HCT116 (cell line): ENCODE data around the gene U2AF2. TPM values are rescaled to one million over a fixed set of nuclear protein-coding genes. Genes with fewer than 3 reads are reported as not detected.

Experiments used
- ATAC-seq: fragments of 200-7000 bp; cut with Tn5 transposase; 2 replicates; pipeline ENCODE4 v1.9.1; 2020; ENCODE audit warnings: mild to moderate bottlenecking, moderate library complexity
- BruUV-seq: library from RNA; stranded (reverse); fragments of 400-500 nt; replicated peaks from 2 replicates; lab custom pipeline; 2021; lab: Mats Ljungman, UMichigan
- CTCF ChIA-PET: fragments of 300-600 bp; sonication (Branson Sonifier 250); formaldehyde crosslinking; loops from one replicate; lab custom pipeline; 2021; ENCODE audit warnings: antibody characterized with exemption; lab: Charles Lee
- POLR2A ChIA-PET: fragments of 300-600, 350-600 bp; sonication (Branson Sonifier 250); formaldehyde crosslinking; loops from one replicate; lab custom pipeline; 2021; ENCODE audit warnings: antibody characterized with exemption; lab: Charles Lee
- RAD21 ChIA-PET, 2 experiments: fragments of 300-600 bp; sonication (Branson Sonifier 250); formaldehyde crosslinking; loops; one replicate each; lab custom pipeline; 2023; ENCODE audit warnings: low total read pairs in 2 of 2; ENCODE audit not compliant: uncharacterized antibody in 2 of 2, unreplicated experiment in 2 of 2, low non-redundant PET in 1 of 2; lab: Charles Lee
- DNase-seq: peaks from one replicate; pipeline ENCODE4 v3.0.0-alpha.2; 2010; ENCODE audit warnings: low read depth, low spot score
- H2AFZ ChIP-seq: fragments of 200-600 bp; shearing (Covaris generic), sonication (generic); 2 replicates; pipeline ENCODE4 v1.6.1; 2017; ENCODE audit warnings: low read depth, mixed run types, mixed read lengths, antibody characterized with exemption, low read length; ENCODE audit not compliant: poor library complexity, severe bottlenecking
- H3K27ac ChIP-seq: 2 replicates; pipeline ENCODE4 v1.5.1; 2012; ENCODE audit warnings: low read depth, low read length
- H3K27me3 ChIP-seq: fragments of 200-600 bp; sonication (generic); 2 replicates; pipeline ENCODE4 v1.6.1; 2016; ENCODE audit warnings: mixed run types, low read length, mixed read lengths; ENCODE audit not compliant: insufficient read depth
- H3K36me3 ChIP-seq, 2 experiments: fragments of 200-500 bp in 1 of 2; fragments of 200-600 bp in 1 of 2; sonication (Bioruptor generic) in 1 of 2; sonication (generic) in 1 of 2; 2 replicates each; pipeline versions ENCODE4 v1.5.1 to v1.6.1; 2014 to 2016; ENCODE audit warnings: low read length in 2 of 2, inconsistent platforms in 1 of 2, mixed read lengths in 1 of 2, mixed run types in 1 of 2; ENCODE audit not compliant: insufficient read depth in 2 of 2, control insufficient read depth in 1 of 2
- H3K4me1 ChIP-seq, 2 experiments: fragments of 200-600 bp in 1 of 2; sonication (generic) in 1 of 2; 2 replicates each; pipeline versions ENCODE4 v1.5.1 to v1.6.1; 2012 to 2017; ENCODE audit warnings: low read length in 2 of 2, inconsistent platforms in 1 of 2, mild to moderate bottlenecking in 1 of 2, mixed read lengths in 1 of 2, mixed run types in 1 of 2, moderate library complexity in 1 of 2; ENCODE audit not compliant: insufficient read depth in 2 of 2, control insufficient read depth in 1 of 2
- H3K4me2 ChIP-seq: fragments of 200-600 bp; sonication (generic); 2 replicates; pipeline ENCODE4 v1.6.1; 2017; ENCODE audit warnings: mixed run types, low read length, mixed read lengths
- H3K4me3 ChIP-seq, 2 experiments: fragments of 200-600 bp in 1 of 2; sonication (generic) in 1 of 2; replicated peaks in 1 of 2; 2 replicates each; pipeline ENCODE4 v1.5.1; 2011 to 2016; ENCODE audit warnings: low read length in 2 of 2, control low read depth in 1 of 2, low read depth in 1 of 2, mild to moderate bottlenecking in 1 of 2, mixed read lengths in 1 of 2, mixed run types in 1 of 2
- H3K79me2 ChIP-seq: fragments of 200-600 bp; sonication (generic); 2 replicates; pipeline ENCODE4 v1.6.1; 2017; ENCODE audit warnings: mild to moderate bottlenecking, mixed run types, low read length, moderate library complexity, mixed read lengths; ENCODE audit not compliant: insufficient read depth
- H3K9ac ChIP-seq: fragments of 200-600 bp; sonication (generic); 2 replicates; pipeline ENCODE4 v1.6.1; 2016; ENCODE audit warnings: low read length, mixed read lengths
- H3K9me2 ChIP-seq: fragments of 200-600 bp; sonication (generic), shearing (Covaris generic); 2 replicates; pipeline ENCODE4 v1.6.1; 2017; ENCODE audit warnings: mixed run types, mild to moderate bottlenecking, moderate library complexity; ENCODE audit not compliant: insufficient read depth
- H3K9me3 ChIP-seq, 2 experiments: fragments of 200-500 bp in 1 of 2; fragments of 200-600 bp in 1 of 2; sonication (Bioruptor generic) in 1 of 2; sonication (generic) in 1 of 2; 2 replicates each; pipeline ENCODE4 v1.6.1; 2014 to 2017; ENCODE audit warnings: low read length in 2 of 2, mixed read lengths in 2 of 2, inconsistent platforms in 1 of 2, low read depth in 1 of 2, mild to moderate bottlenecking in 1 of 2, mixed run types in 1 of 2, moderate library complexity in 1 of 2; ENCODE audit not compliant: control insufficient read depth in 1 of 2, insufficient read depth in 1 of 2
- H4K20me1 ChIP-seq: fragments of 200-600 bp; sonication (generic), shearing (Covaris generic); 2 replicates; pipeline ENCODE4 v1.6.1; 2017; ENCODE audit warnings: mixed run types, mild to moderate bottlenecking, moderate library complexity; ENCODE audit not compliant: insufficient read depth
- JUND ChIP-seq: IDR thresholded peaks from 2 replicates; pipeline ENCODE4 v1.6.1; 2012
- POLR2A ChIP-seq: IDR thresholded peaks from 2 replicates; pipeline ENCODE4 v1.7.0; 2011; ENCODE audit warnings: borderline replicate concordance; ENCODE audit not compliant: insufficient read depth, insufficient read length; ENCODE audit errors: extremely low read depth
- intact Hi-C: fragments of 100-400 bp; cut with micrococcal nuclease; formaldehyde crosslinking; loops from 2 replicates; pipeline ENCODE4 v1.10.0; 2022
- total RNA-seq: library from RNA; stranded (reverse); gene quantifications from one replicate; pipeline ENCODE4 v1.2.1, GENCODE V29; 2021; ENCODE audit not compliant: unreplicated experiment
- TF ChIP-seq, protein P1 (sequence below): IDR thresholded peaks from 2 replicates; pipeline ENCODE4 v1.6.1; 2011; ENCODE audit warnings: mild to moderate bottlenecking, low read length, moderate library complexity; ENCODE audit not compliant: insufficient replicate concordance; ENCODE audit errors: extremely low read depth

The U2AF2 gene
- total RNA-seq, 1 experiment from 2014 or later = 259 TPM

DNA sequence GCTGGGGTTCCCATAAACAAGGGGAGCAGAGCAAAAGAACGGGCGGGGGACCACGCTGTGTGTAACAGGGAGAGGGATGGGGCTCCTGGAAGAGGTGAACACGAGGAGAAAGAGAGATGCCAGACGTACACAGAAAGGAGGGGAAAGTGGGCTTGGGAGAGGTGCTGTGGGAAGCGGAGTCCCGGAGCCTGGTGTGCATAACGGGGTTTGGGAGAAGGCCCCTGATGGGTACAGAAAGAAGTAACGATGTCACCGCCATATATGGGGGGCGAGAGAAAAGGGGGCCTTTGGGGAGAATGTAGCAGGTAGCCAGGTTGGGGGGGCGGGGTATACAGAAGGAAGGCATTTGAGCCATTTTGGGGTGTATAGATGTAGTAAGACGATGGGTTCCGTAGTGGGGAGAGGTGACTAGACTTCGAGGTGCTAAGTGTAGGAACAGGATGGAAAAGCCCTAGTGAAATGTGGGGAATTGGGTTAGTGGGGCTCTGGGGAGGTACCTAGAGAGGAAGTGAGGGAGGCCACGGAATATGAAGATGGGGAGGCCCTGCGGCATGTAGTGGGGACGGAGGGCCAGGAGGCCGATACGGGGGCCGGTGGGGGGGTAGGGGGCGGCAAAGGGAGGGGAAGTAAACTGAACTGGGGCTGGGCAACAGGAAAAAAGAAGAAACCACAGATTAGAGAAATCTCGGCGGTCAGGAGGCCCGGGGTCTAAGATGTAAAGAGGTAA is 13.2 kb upstream of the U2AF2 start:
- Histone ChIP-seq H3K9me2 (no peaks in the 10 kb centered on the region), H3K27ac (peak overlapping the region; percentile 96), H3K4me2 (peak overlapping the region; percentile 75), H4K20me1 (no peaks in the 10 kb centered on the region), H3K4me3 (peak overlapping the region; percentile 94 to 97), H3K27me3 (no peaks in the 10 kb centered on the region), H2AFZ (no peak overlapping the region), H3K36me3 (peaks cover 12 to 14% of the 10 kb centered on the region in 2 experiments; a peak in 3 of 4 replicates), H3K4me1 (peaks cover 19 to 57% of the 10 kb centered on the region in 2 experiments; a peak in 3 of 4 replicates), H3K9ac (peak overlapping the region; percentile 99)
- BruUV-seq = TSS peak; percentile 29
- RAD21 ChIA-PET = no interaction called here
- ATAC-seq (peak; percentile 2; the same call in 1 of the 2 replicates), DNase-seq (no peak)
- CTCF ChIA-PET = interaction anchor here (0.6 to 2.8 kb wide), 2 partner anchors 13 to 30 kb away, joined by 3 to 12 read pairs; partner anchors contain the start of gene U2AF2
- POLR2A ChIA-PET = interaction anchor here (1.3 to 1.9 kb wide), 2 partner anchors 13 to 17 kb away, joined by 4 to 15 read pairs; partner anchors contain the start of genes U2AF2 and ZNF784
- peak; percentile 54 for TF ChIP-seq POLR2A
- TF ChIP-seq, protein P1, sequence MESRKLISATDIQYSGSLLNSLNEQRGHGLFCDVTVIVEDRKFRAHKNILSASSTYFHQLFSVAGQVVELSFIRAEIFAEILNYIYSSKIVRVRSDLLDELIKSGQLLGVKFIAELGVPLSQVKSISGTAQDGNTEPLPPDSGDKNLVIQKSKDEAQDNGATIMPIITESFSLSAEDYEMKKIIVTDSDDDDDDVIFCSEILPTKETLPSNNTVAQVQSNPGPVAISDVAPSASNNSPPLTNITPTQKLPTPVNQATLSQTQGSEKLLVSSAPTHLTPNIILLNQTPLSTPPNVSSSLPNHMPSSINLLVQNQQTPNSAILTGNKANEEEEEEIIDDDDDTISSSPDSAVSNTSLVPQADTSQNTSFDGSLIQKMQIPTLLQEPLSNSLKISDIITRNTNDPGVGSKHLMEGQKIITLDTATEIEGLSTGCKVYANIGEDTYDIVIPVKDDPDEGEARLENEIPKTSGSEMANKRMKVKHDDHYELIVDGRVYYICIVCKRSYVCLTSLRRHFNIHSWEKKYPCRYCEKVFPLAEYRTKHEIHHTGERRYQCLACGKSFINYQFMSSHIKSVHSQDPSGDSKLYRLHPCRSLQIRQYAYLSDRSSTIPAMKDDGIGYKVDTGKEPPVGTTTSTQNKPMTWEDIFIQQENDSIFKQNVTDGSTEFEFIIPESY = no peak
- 0 out of 2 replicates have a peak, but pooled peaks have one; percentile 7 for TF ChIP-seq JUND
- TF ChIP-seq, all 23 proteins: peak for 2
- no peaks in the 10 kb centered on the region for H3K9me3 ChIP-seq
- intact Hi-C loops = no loop called here
- H3K79me2 ChIP-seq = peaks cover 72% of the 10 kb centered on the region
